ENCODE results near the gene CD99L2. TPM values are rescaled to one million over a fixed set of nuclear protein-coding genes. Genes with fewer than 3 reads are reported as not detected.

The CD99L2 gene
- total RNA-seq (ENCODE audit: insufficient read depth, low replicate concordance) = 33.2 TPM

- DNase-seq (ENCODE audit: low spot score) = peak; percentile 89
Measured at GRCh38 chrX:150898343-150899190, at the start of gene CD99L2. TSS of gene CD99L2 (minus strand) at chrX:150898668. CDS start at chrX:150898588, 80 bp downstream.

- no peak for DNase-seq (ENCODE audit: low spot score)
Measured at GRCh38 chrX:150944233-150944632, 45.8 kb upstream of the CD99L2 start.

- DNase-seq (ENCODE audit: low spot score) = no peak
Measured at GRCh38 chrX:150942942-150943594, 44.6 kb upstream of the CD99L2 start.

- DNase-seq (ENCODE audit: low spot score) = no peak
Measured at GRCh38 chrX:150941580-150941979, 43.1 kb upstream of the CD99L2 start.

GRCh38 chrX:150940844-150941495 is 42.5 kb upstream of the CD99L2 start:
- no peak for DNase-seq (ENCODE audit: low spot score)

- no peak for DNase-seq (ENCODE audit: low spot score)
Measured at GRCh38 chrX:150936556-150936955, 38.1 kb upstream of the CD99L2 start.

GRCh38 chrX:150935467-150935866 is 37.0 kb upstream of the CD99L2 start:
- DNase-seq (ENCODE audit: low spot score) = no peak

- DNase-seq (ENCODE audit: low spot score) = no peak
Measured at GRCh38 chrX:150934453-150934852, 36.0 kb upstream of the CD99L2 start.

- DNase-seq (ENCODE audit: low spot score) = no peak
Measured at GRCh38 chrX:150933945-150934350, 35.5 kb upstream of the CD99L2 start.

GRCh38 chrX:150929058-150929457 is 30.6 kb upstream of the CD99L2 start:
- no peak for DNase-seq (ENCODE audit: low spot score)

GRCh38 chrX:150926791-150927190 is 28.3 kb upstream of the CD99L2 start:
- no peak for DNase-seq (ENCODE audit: low spot score)

- DNase-seq (ENCODE audit: low spot score) = no peak
Measured at GRCh38 chrX:150926304-150926703, 27.8 kb upstream of the CD99L2 start.

- no peak for DNase-seq (ENCODE audit: low spot score)
Measured at GRCh38 chrX:150919401-150919800, 20.9 kb upstream of the CD99L2 start.

- no peak for DNase-seq (ENCODE audit: low spot score)
Measured at GRCh38 chrX:150913511-150913910, 15.0 kb upstream of the CD99L2 start.

GRCh38 chrX:150907474-150907873 is 9.0 kb upstream of the CD99L2 start:
- no peak for DNase-seq (ENCODE audit: low spot score)

GRCh38 chrX:150906694-150907093 is 8.2 kb upstream of the CD99L2 start:
- DNase-seq (ENCODE audit: low spot score) = no peak

GRCh38 chrX:150905293-150905692 is 6.8 kb upstream of the CD99L2 start:
- no peak for DNase-seq (ENCODE audit: low spot score)

GRCh38 chrX:150903110-150903508 is 4.6 kb upstream of the CD99L2 start:
- no peak for DNase-seq (ENCODE audit: low spot score)

GRCh38 chrX:150902434-150903109 is 4.1 kb upstream of the CD99L2 start:
- no peak for DNase-seq (ENCODE audit: low spot score)

- peak; percentile 27 for DNase-seq (ENCODE audit: low spot score)
Measured at GRCh38 chrX:150899191-150899757, 806 bp upstream of the CD99L2 start.
